D721Med (cell line): ENCODE measurements around the gene ATP13A4.

Experiments used
- DNase-seq: peaks from one replicate; pipeline ENCODE4 v3.0.0; 2011; ENCODE audit warnings: low spot score; ENCODE audit not compliant: insufficient read length
- FAIRE-seq: peaks from 2 replicates; lab custom pipeline; 2011; peaks lifted over from hg19 to GRCh38; lab: Jason Lieb, UNC
- TF ChIP-seq, protein P1 (sequence below): IDR thresholded peaks from 2 replicates; pipeline ENCODE4 v1.5.1; 2012; ENCODE audit warnings: mild to moderate bottlenecking, control low read depth; ENCODE audit not compliant: insufficient read depth; ENCODE audit errors: missing control alignments

ATP13A4 gene

DNA sequence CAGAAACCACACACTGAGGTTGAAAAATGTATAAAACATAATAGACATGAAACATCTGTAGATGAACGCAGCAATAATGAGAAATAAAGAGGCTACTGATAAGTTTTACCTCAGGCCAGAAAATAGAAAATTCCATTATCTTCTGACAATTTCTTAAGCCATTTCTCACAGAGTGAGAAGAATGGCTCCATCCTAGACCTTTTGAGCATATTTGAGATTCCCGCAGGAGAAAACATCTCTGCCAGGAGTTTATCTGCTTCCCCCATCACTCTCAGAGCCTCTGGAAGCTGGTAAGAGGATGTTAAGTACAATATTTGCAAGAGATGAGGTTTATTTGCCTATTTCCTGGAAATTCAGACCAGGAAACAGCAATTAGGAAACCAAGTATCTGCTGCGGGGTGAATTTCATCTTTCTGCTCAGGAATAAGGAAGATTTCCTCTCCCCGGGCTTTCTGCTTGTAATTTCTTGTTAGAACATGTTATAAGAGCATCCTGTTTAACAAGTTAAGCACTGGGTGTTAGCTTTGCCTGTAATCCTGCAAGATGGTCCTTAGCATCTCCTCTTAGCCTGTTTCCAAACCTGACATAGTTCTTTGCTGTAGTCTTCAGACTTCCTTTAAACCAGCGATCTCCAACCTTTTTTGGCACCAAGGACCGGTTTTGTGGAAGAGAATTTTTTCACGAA lies 54.8 kb downstream of the ATP13A4 start:
- no peak for DNase-seq
- FAIRE-seq, result no peak
- TF ChIP-seq, protein P1, sequence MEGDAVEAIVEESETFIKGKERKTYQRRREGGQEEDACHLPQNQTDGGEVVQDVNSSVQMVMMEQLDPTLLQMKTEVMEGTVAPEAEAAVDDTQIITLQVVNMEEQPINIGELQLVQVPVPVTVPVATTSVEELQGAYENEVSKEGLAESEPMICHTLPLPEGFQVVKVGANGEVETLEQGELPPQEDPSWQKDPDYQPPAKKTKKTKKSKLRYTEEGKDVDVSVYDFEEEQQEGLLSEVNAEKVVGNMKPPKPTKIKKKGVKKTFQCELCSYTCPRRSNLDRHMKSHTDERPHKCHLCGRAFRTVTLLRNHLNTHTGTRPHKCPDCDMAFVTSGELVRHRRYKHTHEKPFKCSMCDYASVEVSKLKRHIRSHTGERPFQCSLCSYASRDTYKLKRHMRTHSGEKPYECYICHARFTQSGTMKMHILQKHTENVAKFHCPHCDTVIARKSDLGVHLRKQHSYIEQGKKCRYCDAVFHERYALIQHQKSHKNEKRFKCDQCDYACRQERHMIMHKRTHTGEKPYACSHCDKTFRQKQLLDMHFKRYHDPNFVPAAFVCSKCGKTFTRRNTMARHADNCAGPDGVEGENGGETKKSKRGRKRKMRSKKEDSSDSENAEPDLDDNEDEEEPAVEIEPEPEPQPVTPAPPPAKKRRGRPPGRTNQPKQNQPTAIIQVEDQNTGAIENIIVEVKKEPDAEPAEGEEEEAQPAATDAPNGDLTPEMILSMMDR, result no peak

DNA sequence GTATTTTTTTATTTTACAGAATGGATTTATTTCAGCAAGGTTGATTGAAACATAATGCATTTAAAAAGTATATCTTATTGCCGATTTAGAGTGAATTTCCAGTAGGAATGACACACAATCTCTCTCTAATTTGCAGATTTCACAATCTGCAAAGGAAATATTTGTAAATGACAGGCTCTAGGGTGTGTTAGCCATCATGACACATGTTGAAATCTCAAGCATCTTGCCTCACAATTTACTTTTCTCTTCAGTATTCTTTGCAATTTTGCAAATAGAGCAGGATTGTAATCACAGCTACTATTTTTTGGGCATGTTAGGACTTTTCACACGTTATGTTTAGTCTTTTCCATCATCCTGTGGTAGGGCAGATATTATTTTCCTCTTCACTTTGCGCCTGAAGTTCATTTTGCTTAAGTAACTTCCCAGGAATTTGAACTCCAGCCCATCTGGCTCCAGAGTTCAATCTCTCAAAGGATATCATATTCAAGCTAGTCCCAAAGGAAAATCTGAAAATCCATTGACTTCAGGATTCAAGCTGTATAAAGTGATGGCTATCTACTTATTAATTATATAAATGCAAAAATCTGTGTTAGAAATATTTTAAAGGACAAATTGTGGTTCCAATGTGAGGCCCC lies 55.4 kb downstream of the ATP13A4 start:
- FAIRE-seq (no peak), DNase-seq (no peak)
- TF ChIP-seq, protein P1, result no peak

DNA sequence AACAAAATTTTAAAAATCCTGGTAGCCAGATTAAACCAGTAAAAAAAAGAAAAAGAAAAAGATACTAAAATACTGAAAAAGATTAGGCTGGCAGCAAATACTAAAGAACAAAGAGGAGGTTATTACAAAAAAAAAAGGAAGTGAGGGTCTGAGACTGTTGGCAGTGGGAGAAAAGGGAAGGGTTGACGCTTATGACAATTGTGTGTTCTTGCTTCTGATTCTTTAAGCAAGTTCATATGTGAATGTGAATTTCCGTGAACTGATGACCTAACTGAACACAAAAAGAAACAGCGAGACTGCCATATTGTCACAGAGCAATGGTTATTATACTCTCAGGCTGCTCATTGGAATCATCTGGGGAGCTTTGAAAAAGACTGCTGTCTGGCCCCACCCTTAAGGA lies 56.5 kb downstream of the ATP13A4 start:
- no peak for FAIRE-seq
- TF ChIP-seq, protein P1, result no peak
- no peak for DNase-seq

DNA sequence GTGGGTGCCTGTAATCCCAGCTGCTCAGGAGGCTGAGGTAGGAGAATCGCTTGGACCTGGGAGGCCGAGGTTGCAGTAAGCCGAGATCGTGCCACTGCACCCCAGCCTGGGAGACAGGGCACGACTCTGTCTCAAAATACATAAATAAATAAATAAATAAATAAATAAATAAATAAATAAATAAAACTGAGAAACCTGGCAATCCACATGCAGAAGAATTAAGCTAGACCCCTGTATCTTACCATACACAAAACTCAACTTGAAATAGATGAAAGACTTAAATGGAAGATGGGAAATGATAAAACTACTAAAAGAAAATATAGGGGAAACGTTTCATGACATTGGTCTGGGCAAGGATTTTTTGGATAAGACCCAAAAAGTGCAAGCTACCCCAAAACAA lies 58.0 kb downstream of the ATP13A4 start:
- TF ChIP-seq, protein P1, result no peak
- DNase-seq (no peak), FAIRE-seq (no peak)

GRCh38 chr3:193491026-193491425 lies 63.7 kb downstream of the ATP13A4 start:
- DNase-seq (no peak), FAIRE-seq (no peak)
- TF ChIP-seq, protein P1, result no peak

DNA sequence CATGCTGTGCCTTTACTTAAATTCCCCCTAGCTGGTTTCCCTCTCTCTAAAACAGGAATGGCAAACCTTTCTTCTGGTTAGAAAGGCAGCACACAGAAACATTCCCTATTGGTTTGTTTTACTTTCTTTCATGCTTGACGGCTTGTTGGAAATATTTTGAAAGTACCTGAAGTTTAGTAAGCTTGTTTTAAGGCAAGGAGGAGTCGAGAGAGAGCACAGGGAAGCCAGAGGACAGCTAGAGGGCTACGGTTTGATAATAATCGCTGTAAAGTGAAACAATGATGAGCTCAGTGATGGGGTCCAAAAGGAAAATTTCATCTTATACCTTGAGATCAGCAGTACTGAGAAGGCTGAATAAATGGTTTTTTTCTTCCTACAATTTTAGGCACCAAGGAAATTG lies 64.1 kb downstream of the ATP13A4 start:
- DNase-seq (no peak), FAIRE-seq (no peak)
- TF ChIP-seq, protein P1, result no peak

DNA sequence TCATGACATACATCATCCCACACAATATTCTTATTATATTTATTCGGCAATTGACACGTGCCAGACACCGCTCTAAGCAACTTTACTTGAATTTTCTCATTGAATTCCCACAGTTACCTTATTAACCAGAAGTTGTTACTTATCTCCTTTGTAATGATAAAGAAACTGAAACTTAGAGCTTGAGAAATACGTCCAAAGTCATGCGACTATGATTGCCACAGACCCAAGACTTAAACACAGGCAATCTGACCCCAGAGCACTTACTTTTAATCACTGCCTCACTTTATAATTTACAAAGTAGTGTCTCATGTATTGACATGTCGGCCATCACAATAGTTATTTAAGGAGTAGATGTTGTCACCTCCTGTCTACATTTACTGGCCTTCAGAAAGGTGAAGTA lies 64.7 kb downstream of the ATP13A4 start:
- FAIRE-seq (no peak), DNase-seq (no peak)
- TF ChIP-seq, protein P1, result no peak
